H1 (cell line): Measurements from ENCODE around the gene NKD2. TPM values are rescaled to one million over a fixed set of nuclear protein-coding genes. Genes with fewer than 3 reads are reported as not detected.

ENCODE experiments used
- EZH2 ChIP-seq: fragments of 200-600 bp; sonication (generic); IDR thresholded peaks from 2 replicates; pipeline ENCODE4 v1.7.1; 2012; ENCODE audit warnings: low read depth, mild to moderate bottlenecking, moderate library complexity, low read length, inconsistent platforms; ENCODE audit not compliant: severe bottlenecking
- TBP ChIP-seq: IDR thresholded peaks from 2 replicates; pipeline ENCODE4 v1.6.1; 2011; ENCODE audit warnings: low read depth, low read length, improper control_type of control experiment
- polyA plus RNA-seq, 7 experiments: library from polyadenylated mRNA; depleted of rRNA in 3 of 7; stranded (reverse) in 5 of 7; unstranded in 2 of 7; fragments of >200 nt in 5 of 7; fragments of 200-250 nt in 2 of 7; gene quantifications; 1 replicate in 5 of 7; 2 replicates in 1 of 7; 4 replicates in 1 of 7; pipeline versions ENCODE4 v1.2.1 to v1.2.3, GENCODE V29; 2011 to 2013; ENCODE audit warnings: missing spikeins in 2 of 7, mixed read lengths in 2 of 7
- total RNA-seq: library from RNA; stranded (reverse); fragmentation: NEBNext Ultra II Directional; extraction: Animal tissue kit (Norgen Biotek cat#: 25700); gene quantifications from 2 replicates; pipeline ENCODE4 v1.2.1, GENCODE V29; 2021
- TF ChIP-seq, protein P1 (sequence below): IDR thresholded peaks from 2 replicates; pipeline ENCODE4 v1.6.1; 2012; ENCODE audit warnings: inconsistent platforms

The NKD2 gene
- total and polyA plus RNA-seq, 2 of the 8 experiments (the other 6 are each of a cell fraction or from before 2014, with no cell fraction given) = 5.5 to 7.9 TPM

DNA sequence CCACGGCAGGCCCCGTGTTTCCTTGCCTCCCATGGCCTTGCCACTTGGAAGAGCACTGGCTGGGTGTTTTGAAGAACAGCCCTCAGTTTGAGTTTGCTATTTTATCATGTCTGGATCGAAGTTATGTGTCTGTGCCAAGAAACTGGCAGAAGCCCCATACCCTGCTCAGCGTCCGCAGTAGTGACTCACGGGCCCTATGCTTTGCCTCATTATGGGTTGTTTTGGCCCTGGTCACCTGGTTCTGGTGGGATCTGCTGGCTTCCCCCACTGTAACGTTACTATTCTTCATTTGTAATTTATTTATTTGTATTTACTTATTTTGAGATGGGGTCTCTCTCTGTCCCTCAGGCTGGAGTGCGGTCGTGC is 42.3 kb upstream of the NKD2 start (continued):
- TF ChIP-seq TBP = no peak
- no peak for TF ChIP-seq EZH2
- TF ChIP-seq, protein P1, sequence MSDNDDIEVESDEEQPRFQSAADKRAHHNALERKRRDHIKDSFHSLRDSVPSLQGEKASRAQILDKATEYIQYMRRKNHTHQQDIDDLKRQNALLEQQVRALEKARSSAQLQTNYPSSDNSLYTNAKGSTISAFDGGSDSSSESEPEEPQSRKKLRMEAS = no peak
- TF ChIP-seq, all 59 proteins: peak for 0
